GM18507 (cell line): ENCODE results near the gene TMEM9B.

Experiments used
- DNase-seq: peaks from one replicate; pipeline ENCODE4 v3.0.0; 2011; ENCODE audit warnings: low read depth; ENCODE audit not compliant: insufficient read length; ENCODE audit errors: extremely low spot score
- FAIRE-seq: peaks from 2 replicates; lab custom pipeline; 2011; peaks lifted over from hg19 to GRCh38; lab: Jason Lieb, UNC

Gene TMEM9B

DNA sequence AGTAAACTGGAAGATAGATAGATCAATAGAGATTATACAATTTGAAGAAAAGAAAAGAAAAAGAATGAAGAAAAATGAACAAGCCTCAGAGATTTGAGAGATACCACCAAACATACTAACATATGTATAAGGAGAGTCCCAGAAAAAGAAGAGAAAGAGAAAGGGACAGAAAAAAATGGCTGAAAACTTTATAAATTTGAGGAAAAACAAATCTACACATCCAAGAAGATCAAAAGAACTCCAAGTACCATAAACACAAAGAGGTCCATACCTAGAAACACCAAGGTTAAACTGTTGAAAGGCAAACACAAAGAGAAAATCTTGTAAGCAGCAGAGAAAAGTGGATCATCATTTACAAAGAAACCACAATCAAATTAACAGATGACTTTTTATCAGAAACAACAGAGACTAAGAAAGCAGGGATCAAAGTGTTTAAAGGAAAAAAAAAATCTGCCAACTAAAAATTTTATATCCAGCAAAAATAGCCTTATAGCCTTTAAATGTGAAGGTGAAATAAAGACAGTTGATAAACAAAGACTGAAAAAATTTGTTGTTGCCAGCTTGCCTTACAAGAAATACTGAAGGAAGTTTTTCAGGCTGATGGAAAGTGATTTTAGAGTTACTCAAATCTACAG lies 65.0 kb downstream of the TMEM9B start:
- no peak for DNase-seq
- no peak for FAIRE-seq
